ENCODE measurements around the gene FAM162A. TPM values are rescaled to one million over a fixed set of nuclear protein-coding genes. Genes with fewer than 3 reads are reported as not detected.

FAM162A gene
- total RNA-seq, 4 donors from 2014 or later: 32.0 to 41.0 (median 34.5) TPM

DNA sequence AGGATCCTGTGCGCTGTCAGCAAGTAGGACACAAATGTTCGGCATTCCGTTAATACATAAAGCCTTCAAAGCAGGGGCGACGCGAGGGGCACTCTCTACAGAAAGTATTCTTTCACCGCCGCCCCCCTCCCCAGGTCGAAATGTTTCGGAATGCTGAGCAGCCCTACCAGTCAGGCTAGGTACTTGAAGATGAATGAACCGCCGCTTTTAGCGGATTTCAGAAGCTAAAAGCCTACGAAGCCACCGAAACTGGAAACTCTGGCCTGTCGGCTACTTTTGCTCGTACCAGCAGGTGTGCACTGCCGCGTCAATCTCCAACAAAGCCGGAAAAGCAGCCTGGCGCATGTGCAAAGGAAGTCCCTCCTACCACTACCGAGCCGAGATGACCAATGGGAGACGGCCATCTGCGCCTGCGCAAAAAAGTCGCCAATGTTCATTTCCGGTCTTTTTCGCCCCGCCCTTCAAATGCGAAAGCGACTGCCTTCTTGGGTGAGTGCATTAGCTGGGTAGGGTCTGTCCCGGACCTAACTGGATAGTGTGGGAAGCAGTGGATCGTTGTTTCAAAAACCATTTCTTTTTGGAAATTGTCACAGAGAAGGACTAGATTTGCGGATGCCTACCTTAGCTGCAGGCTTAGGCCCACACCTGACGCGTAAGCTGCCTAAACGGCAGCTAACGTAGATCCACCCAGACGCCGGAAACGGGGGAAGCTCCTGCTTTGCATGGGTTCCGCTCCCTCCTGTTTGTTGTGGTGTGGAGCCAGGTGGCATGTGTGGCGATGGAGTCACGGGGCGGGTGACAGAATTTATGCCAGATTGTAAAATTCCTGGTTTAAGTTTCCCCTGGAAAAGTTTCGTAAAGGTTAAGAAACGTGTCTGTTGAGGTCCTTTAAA is 32.0 kb downstream of the FAM162A start, which contains the start of gene WDR5B:
Gene WDR5B (minus strand): TSS at position 301 of the 893 bp plus-strand sequence. CDS start 534 bp downstream, outside the sequence.
- Histone ChIP-seq H3K27ac (peak within 1 kb of the TSS; percentile 80 to 92 (median 88)), H3K36me3 (no peaks in the 10 kb centered on the region), H3K9me3 (no peaks in the 10 kb centered on the region), H3K4me1 (peaks cover 11 to 21% of the 10 kb centered on the region in 2 donors), H3K27me3 (no peaks in the 10 kb centered on the region), H3K4me3 (replicated peaks in 1 of 3) (peak within 1 kb of the TSS; percentile 6 to 69 (median 63))
- DNase-seq: peak; percentile 96 to 98
- WGBS, 2 donors: 0 to 1% methylated on average over 29 to 48 of the region's 48 CpGs
- TF ChIP-seq POLR2A (IDR thresholded peaks at IDR 0.05): peak; percentile 26 to 91
- TF ChIP-seq, protein P1, sequence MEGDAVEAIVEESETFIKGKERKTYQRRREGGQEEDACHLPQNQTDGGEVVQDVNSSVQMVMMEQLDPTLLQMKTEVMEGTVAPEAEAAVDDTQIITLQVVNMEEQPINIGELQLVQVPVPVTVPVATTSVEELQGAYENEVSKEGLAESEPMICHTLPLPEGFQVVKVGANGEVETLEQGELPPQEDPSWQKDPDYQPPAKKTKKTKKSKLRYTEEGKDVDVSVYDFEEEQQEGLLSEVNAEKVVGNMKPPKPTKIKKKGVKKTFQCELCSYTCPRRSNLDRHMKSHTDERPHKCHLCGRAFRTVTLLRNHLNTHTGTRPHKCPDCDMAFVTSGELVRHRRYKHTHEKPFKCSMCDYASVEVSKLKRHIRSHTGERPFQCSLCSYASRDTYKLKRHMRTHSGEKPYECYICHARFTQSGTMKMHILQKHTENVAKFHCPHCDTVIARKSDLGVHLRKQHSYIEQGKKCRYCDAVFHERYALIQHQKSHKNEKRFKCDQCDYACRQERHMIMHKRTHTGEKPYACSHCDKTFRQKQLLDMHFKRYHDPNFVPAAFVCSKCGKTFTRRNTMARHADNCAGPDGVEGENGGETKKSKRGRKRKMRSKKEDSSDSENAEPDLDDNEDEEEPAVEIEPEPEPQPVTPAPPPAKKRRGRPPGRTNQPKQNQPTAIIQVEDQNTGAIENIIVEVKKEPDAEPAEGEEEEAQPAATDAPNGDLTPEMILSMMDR (IDR thresholded peaks at IDR 0.05): peak in 2 of 6 experiments; percentile 23 to 29
- intact Hi-C loops (cut with DNase I): loop anchor here (10.0 kb wide), 2 partner anchors 269 to 379 kb away; partner anchors contain the start of genes HSPBAP1, PARP14 and SLC49A4

DNA sequence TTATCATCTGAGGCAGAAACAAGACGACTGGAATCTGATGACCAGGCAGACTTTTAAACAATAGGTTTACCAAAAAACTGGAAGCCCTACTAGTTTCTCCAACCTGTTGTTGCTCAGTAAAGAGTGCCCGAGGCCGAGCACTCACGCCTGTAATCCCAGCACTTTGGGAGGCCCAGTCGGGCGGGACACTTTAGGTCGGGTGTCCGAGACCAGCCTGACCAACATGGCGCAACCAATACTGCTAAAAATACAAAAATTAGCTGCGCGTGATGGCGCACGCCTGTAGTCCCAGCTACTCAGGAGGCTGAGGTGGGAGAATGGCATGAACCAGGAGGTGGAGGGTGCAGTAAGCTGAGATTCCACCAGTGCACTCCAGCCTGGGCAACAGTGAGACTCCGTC is 33.0 kb downstream of the FAM162A start:
- Histone ChIP-seq H3K4me1 (peaks cover 11 to 21% of the 10 kb centered on the region in 2 donors), H3K27ac (peak overlapping the region; percentile 74 to 92 (median 88)), H3K9me3 (no peaks in the 10 kb centered on the region), H3K4me3 (replicated peaks in 1 of 3) (peak overlapping the region; percentile 6 to 69 (median 63)), H3K27me3 (no peaks in the 10 kb centered on the region), H3K36me3 (peaks cover 0 to 5% of the 10 kb centered on the region in 2 donors)
- WGBS, 2 donors: 30 to 31% methylated on average over 14 of the region's 14 CpGs
- intact Hi-C loops (cut with DNase I): loop anchor here (10.0 kb wide), 2 partner anchors 268 to 378 kb away; partner anchors contain the start of genes HSPBAP1, PARP14 and SLC49A4
- no peak for TF ChIP-seq POLR2A (IDR thresholded peaks at IDR 0.05)
- TF ChIP-seq, protein P1 (IDR thresholded peaks at IDR 0.05): no peak
- DNase-seq: peak; percentile 24 to 45

DNA sequence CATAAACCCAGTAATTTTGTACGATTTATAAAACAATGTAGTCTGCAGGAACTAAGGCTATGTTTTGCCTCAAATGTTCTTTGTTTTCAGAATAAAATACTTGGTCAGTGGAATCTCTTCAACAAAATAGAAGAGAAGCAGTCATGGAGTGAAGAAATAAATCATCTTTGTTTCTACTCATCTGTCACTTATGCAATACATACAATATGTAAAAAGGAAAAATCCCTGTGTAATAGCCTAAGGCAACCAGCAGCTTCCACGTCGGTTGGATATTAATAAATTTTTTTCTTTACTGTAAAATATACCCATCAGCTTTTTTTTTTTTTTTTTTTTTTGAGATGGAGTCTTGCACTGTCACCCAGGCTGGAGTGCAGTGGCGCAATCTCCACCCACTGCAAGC is 37.1 kb downstream of the FAM162A start:
- intact Hi-C loops (cut with DNase I): no loop called here
- Histone ChIP-seq H3K27ac (no peak overlapping the region), H3K4me1 (peaks cover 0 to 10% of the 10 kb centered on the region in 2 donors), H3K4me3 (replicated peaks in 1 of 3) (no peak overlapping the region), H3K9me3 (no peaks in the 10 kb centered on the region), H3K27me3 (no peaks in the 10 kb centered on the region), H3K36me3 (peaks cover 12% of the 10 kb centered on the region in 2 donors)
- TF ChIP-seq, protein P1 (IDR thresholded peaks at IDR 0.05): no peak
- no peak for TF ChIP-seq POLR2A (IDR thresholded peaks at IDR 0.05)
- 96 to 97% methylated on average over 4 of the region's 4 CpGs for WGBS, 2 donors
- DNase-seq: no peak

DNA sequence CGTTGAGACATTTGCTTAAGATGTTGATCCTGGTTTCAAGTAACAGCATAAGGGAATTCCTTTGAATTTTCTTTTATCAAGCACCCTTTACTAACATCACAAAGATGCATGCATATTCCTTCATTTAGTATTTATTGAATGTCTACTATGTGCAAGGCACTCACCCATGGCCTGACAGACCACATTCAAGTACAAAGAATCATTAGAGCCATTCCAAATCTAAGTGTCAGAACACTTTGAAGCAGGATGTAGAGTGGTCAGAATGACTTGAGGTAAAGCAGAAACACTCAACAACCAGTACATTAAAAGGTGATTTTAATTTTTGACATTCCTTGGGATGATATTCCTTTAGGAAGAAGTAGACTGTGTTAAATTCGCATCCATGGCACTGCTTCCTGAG is 37.9 kb downstream of the FAM162A start:
- TF ChIP-seq, protein P1 (IDR thresholded peaks at IDR 0.05): no peak
- no peak for TF ChIP-seq POLR2A (IDR thresholded peaks at IDR 0.05)
- intact Hi-C loops (cut with DNase I): no loop called here
- Histone ChIP-seq H3K4me3 (replicated peaks in 1 of 3) (no peak overlapping the region), H3K9me3 (no peaks in the 10 kb centered on the region), H3K4me1 (peaks cover 0 to 10% of the 10 kb centered on the region in 2 donors), H3K27me3 (no peaks in the 10 kb centered on the region), H3K36me3 (peaks cover 19% of the 10 kb centered on the region in 2 donors), H3K27ac (no peak overlapping the region)
- DNase-seq: no peak
- 90 to 95% methylated on average over 2 of the region's 2 CpGs for WGBS, 2 donors
